Measurements from ENCODE around the gene IGHMBP2.

IGHMBP2 gene

GRCh38 chr11:68934666-68935065 lies 31.0 kb downstream of the IGHMBP2 start:
- TF ChIP-seq CTCF (IDR thresholded peaks at IDR 0.05; ENCODE audit: control extremely low read depth, extremely low read depth, low read depth, missing control alignments), result no peak
- POLR2A ChIA-PET, result no interaction called here
- CTCF ChIA-PET, result no interaction called here
- no peak for DNase-seq (ENCODE audit: extremely low spot score)

- CTCF ChIA-PET, result no interaction called here
- POLR2A ChIA-PET, result no interaction called here
- no peak for TF ChIP-seq CTCF (IDR thresholded peaks at IDR 0.05; ENCODE audit: control extremely low read depth, extremely low read depth, low read depth, missing control alignments)
- DNase-seq (ENCODE audit: extremely low spot score), result no peak
Measured at GRCh38 chr11:68935066-68935465, 31.4 kb downstream of the IGHMBP2 start.

- ChIA-PET POLR2A (no interaction called here), CTCF (no interaction called here)
- no peak for TF ChIP-seq CTCF (IDR thresholded peaks at IDR 0.05; ENCODE audit: control extremely low read depth, extremely low read depth, low read depth, missing control alignments)
- DNase-seq (ENCODE audit: extremely low spot score), result no peak
Measured at GRCh38 chr11:68935516-68936357, 32.0 kb downstream of the IGHMBP2 start.

GRCh38 chr11:68936358-68936636 lies 32.6 kb downstream of the IGHMBP2 start:
- DNase-seq (ENCODE audit: extremely low spot score), result no peak
- no peak for TF ChIP-seq CTCF (IDR thresholded peaks at IDR 0.05; ENCODE audit: control extremely low read depth, extremely low read depth, low read depth, missing control alignments)
- ChIA-PET POLR2A (no interaction called here), CTCF (no interaction called here)

GRCh38 chr11:68936676-68937620 lies 33.3 kb downstream of the IGHMBP2 start:
- CTCF ChIA-PET, result no interaction called here
- POLR2A ChIA-PET, result no interaction called here
- TF ChIP-seq CTCF (IDR thresholded peaks at IDR 0.05; ENCODE audit: control extremely low read depth, extremely low read depth, low read depth, missing control alignments), result no peak
- DNase-seq (ENCODE audit: extremely low spot score), result no peak

- ChIA-PET POLR2A (no interaction called here), CTCF (interaction anchor here (0.9 kb wide), 1 partner anchor 24 kb away, joined by 3 read pairs; no protein-coding TSS in a partner anchor)
- DNase-seq (ENCODE audit: extremely low spot score), result no peak
- TF ChIP-seq CTCF (IDR thresholded peaks at IDR 0.05; ENCODE audit: control extremely low read depth, extremely low read depth, low read depth, missing control alignments), result no peak
Measured at GRCh38 chr11:68938088-68938487, 34.4 kb downstream of the IGHMBP2 start.

Data from GM10248 (cell line).